Tibial nerve (tissue), 4 donors: ENCODE data around the gene MTMR2.

Experiments
- CTCF ChIP-seq, 5 experiments: fragments of 200-600 bp in 3 of 5; fragments of 450-650 bp in 2 of 5; sonication (generic) in 3 of 5; IDR thresholded peaks; one replicate each; pipeline ENCODE4 v1.5.1; 2016 to 2019; ENCODE audit warnings: antibody characterized with exemption in 5 of 5, mild to moderate bottlenecking in 3 of 5, moderate library complexity in 2 of 5
- EP300 ChIP-seq, 2 donors: sonication (generic); formaldehyde crosslinking; IDR thresholded peaks; one replicate each; pipeline ENCODE4 v1.6.1; 2017; ENCODE audit warnings: antibody characterized with exemption in 2 of 2, mild to moderate bottlenecking in 1 of 2
- POLR2A ChIP-seq, 2 donors: fragments of 450-650 bp; IDR thresholded peaks; one replicate each; pipeline ENCODE4 v1.6.1; 2017; ENCODE audit warnings: antibody characterized with exemption in 2 of 2, mild to moderate bottlenecking in 2 of 2, moderate library complexity in 2 of 2

GRCh38 chr11:95799546-95799945, 124.4 kb downstream of the MTMR2 start:
- TF ChIP-seq CTCF (IDR thresholded peaks at IDR 0.05) (no peak), POLR2A (IDR thresholded peaks at IDR 0.05) (no peak), EP300 (IDR thresholded peaks at IDR 0.05) (no peak)
